Colonic mucosa (tissue), 4 donors: Measurements from ENCODE around the gene FREY1. TPM values are rescaled to one million over a fixed set of nuclear protein-coding genes. Genes with fewer than 3 reads are reported as not detected.

Source experiments
- DNase-seq: peaks from one replicate; pipeline ENCODE4 v3.0.0-alpha.2; 2020
- H3K27ac ChIP-seq: fragments of 200-600 bp; one replicate; pipeline ENCODE4 v1.8.0; 2021
- H3K27me3 ChIP-seq: fragments of 200-600 bp; one replicate; pipeline ENCODE4 v1.8.0; 2021
- H3K36me3 ChIP-seq: fragments of 200-600 bp; one replicate; pipeline ENCODE4 v1.8.0; 2021
- H3K4me1 ChIP-seq: fragments of 200-600 bp; one replicate; pipeline ENCODE4 v1.8.0; 2021; ENCODE audit warnings: mild to moderate bottlenecking
- H3K4me3 ChIP-seq: fragments of 200-600 bp; one replicate; pipeline ENCODE4 v1.8.0; 2021
- H3K9ac ChIP-seq, 2 donors: one replicate each; pipeline ENCODE4 v1.7.0; 2013; ENCODE audit warnings: control low read depth in 2 of 2, low read depth in 2 of 2, low read length in 2 of 2
- H3K9me3 ChIP-seq: fragments of 200-600 bp; one replicate; pipeline ENCODE4 v1.8.0; 2021
- CTCF ChIP-seq: fragments of 200-600 bp; IDR thresholded peaks from one replicate; pipeline ENCODE4 v1.8.0; 2022; ENCODE audit warnings: antibody characterized with exemption, mild to moderate bottlenecking
- intact Hi-C: fragments of 100-400 bp; cut with DNase I; formaldehyde crosslinking; loops from one replicate; pipeline ENCODE4 v1.14.1; 2022
- total RNA-seq, 2 donors: library from RNA; stranded (reverse); fragmentation: NEBNext Ultra II Directional in 1 of 2; extraction: Animal tissue kit (Norgen Biotek cat#: 25700) in 1 of 2; gene quantifications; one replicate each; pipeline ENCODE4 v1.2.1, GENCODE V29; 2021
- donor health status: healthy.
- donor health status: DM: no; HTN: no; CAD: no.
- donor health status: DM: no; HTN: no; CAD: no.

FREY1 gene
- total RNA-seq, 2 donors from 2014 or later = 1.1 TPM; not detected in 1

GRCh38 chr11:45924927-45925326, 17.9 kb upstream of the FREY1 start:
- Histone ChIP-seq H3K9ac (no peak overlapping the region), H3K36me3 (no peaks in the 10 kb centered on the region), H3K4me1 (peaks cover 5% of the 10 kb centered on the region), H3K4me3 (no peak overlapping the region), H3K9me3 (no peaks in the 10 kb centered on the region), H3K27me3 (peaks cover 18% of the 10 kb centered on the region), H3K27ac (no peak overlapping the region)
- peak; percentile 17 for DNase-seq
- intact Hi-C loops = no loop called here
- TF ChIP-seq CTCF = no peak

GRCh38 chr11:45924036-45924915, 17.2 kb upstream of the FREY1 start:
- Histone ChIP-seq H3K27ac (no peak overlapping the region), H3K9ac (no peak overlapping the region), H3K4me1 (peaks cover 5% of the 10 kb centered on the region), H3K27me3 (peaks cover 18% of the 10 kb centered on the region), H3K9me3 (no peaks in the 10 kb centered on the region), H3K36me3 (no peaks in the 10 kb centered on the region), H3K4me3 (no peak overlapping the region)
- intact Hi-C loops = no loop called here
- TF ChIP-seq CTCF = no peak
- DNase-seq = no peak

- Histone ChIP-seq H3K9me3 (no peaks in the 10 kb centered on the region), H3K9ac (peak within 1 kb of the TSS in 1 of 2 donors; percentile 47), H3K36me3 (no peaks in the 10 kb centered on the region), H3K4me1 (peaks cover 5% of the 10 kb centered on the region), H3K27me3 (peaks cover 18% of the 10 kb centered on the region), H3K27ac (no peak within 1 kb of the TSS), H3K4me3 (peak within 1 kb of the TSS; percentile 44)
- intact Hi-C loops = no loop called here
- no peak for TF ChIP-seq CTCF
- peak; percentile 50 for DNase-seq
Observed at GRCh38 chr11:45922425-45923082, 15.5 kb upstream of the FREY1 start, which contains the start of gene LARGE2. LARGE2 (plus strand) TSS chr11:45922656; CDS start chr11:45922883, 227 bp downstream.

- Histone ChIP-seq H3K9me3 (no peaks in the 10 kb centered on the region), H3K4me1 (peaks cover 5% of the 10 kb centered on the region), H3K27me3 (peaks cover 18% of the 10 kb centered on the region), H3K36me3 (no peaks in the 10 kb centered on the region), H3K9ac (peak overlapping the region in 1 of 2 donors; percentile 15), H3K4me3 (peak overlapping the region; percentile 44), H3K27ac (no peak overlapping the region)
- intact Hi-C loops = no loop called here
- TF ChIP-seq CTCF = no peak
- peak; percentile 68 for DNase-seq
Observed at GRCh38 chr11:45921561-45922424, 14.7 kb upstream of the FREY1 start.
